Upper lobe of left lung (tissue), 4 donors: ENCODE results near the gene RDH12.

Experiments used
- POLR2A ChIP-seq, 4 donors: fragments of 450-650 bp; IDR thresholded peaks; one replicate each; pipeline ENCODE4 v1.5.1; 2016 to 2017; ENCODE audit warnings: antibody characterized with exemption in 4 of 4, mild to moderate bottlenecking in 2 of 4
- POLR2AphosphoS5 ChIP-seq, 2 donors: sonication (generic); formaldehyde crosslinking; IDR thresholded peaks; one replicate each; pipeline ENCODE4 v1.5.1; 2017; ENCODE audit warnings: antibody characterized with exemption in 2 of 2
- TF ChIP-seq, protein P1 (sequence below), 6 experiments: fragments of 450-650 bp in 4 of 6; fragments of 200-600 bp in 2 of 6; sonication (generic) in 2 of 6; IDR thresholded peaks; one replicate each; pipeline ENCODE4 v1.5.1; 2016 to 2019; ENCODE audit warnings: antibody characterized with exemption in 6 of 6

DNA sequence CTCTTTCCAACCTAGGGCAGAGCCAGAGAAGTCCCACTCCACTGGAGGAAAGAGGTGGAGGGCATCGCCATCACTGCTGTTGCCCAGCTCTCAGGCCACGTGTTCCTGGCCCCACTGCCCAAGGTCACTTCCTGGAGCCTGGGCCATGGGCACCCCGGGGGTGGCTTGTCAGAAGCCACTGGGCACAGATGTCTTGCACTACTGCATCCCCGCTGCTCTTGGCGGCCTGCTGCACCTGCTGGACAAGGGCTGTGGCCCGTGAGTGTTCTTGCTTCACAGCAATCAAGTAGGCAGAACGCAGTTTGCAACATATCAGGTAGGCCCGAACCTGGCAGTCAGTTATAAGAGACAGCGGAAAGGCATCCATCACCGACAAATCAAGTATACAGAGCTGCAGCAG lies 46.6 kb downstream of the RDH12 start:
- TF ChIP-seq, protein P1, sequence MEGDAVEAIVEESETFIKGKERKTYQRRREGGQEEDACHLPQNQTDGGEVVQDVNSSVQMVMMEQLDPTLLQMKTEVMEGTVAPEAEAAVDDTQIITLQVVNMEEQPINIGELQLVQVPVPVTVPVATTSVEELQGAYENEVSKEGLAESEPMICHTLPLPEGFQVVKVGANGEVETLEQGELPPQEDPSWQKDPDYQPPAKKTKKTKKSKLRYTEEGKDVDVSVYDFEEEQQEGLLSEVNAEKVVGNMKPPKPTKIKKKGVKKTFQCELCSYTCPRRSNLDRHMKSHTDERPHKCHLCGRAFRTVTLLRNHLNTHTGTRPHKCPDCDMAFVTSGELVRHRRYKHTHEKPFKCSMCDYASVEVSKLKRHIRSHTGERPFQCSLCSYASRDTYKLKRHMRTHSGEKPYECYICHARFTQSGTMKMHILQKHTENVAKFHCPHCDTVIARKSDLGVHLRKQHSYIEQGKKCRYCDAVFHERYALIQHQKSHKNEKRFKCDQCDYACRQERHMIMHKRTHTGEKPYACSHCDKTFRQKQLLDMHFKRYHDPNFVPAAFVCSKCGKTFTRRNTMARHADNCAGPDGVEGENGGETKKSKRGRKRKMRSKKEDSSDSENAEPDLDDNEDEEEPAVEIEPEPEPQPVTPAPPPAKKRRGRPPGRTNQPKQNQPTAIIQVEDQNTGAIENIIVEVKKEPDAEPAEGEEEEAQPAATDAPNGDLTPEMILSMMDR (IDR thresholded peaks at IDR 0.05), result no peak
- no peak for TF ChIP-seq POLR2A (IDR thresholded peaks at IDR 0.05)
- TF ChIP-seq POLR2AphosphoS5 (IDR thresholded peaks at IDR 0.05), result no peak
